Myometrial cell (primary cell): ENCODE results near the gene MTMR4. TPM values are rescaled to one million over a fixed set of nuclear protein-coding genes. Genes with fewer than 3 reads are reported as not detected.

Experiments
- total RNA-seq: library from RNA; depleted of rRNA; stranded (reverse); fragments of >200 nt; gene quantifications from 2 replicates; pipeline ENCODE4 v1.2.3, GENCODE V29; 2015

Gene MTMR4
- 23.7 and 41.5 TPM in 2 replicates for total RNA-seq

GRCh38 chr17:58513965-58514769 is at the start of gene MTMR4:
MTMR4 (minus strand) TSS chr17:58514638; CDS start chr17:58514407, 231 bp downstream.

GRCh38 chr17:58487589-58488427 is 26.6 kb downstream of the MTMR4 start, which contains the start of gene HSF5:
HSF5 (minus strand) TSS chr17:58488408; CDS start chr17:58488274, 134 bp downstream.

Other genes with a start within 250 kb of the MTMR4 start
- not detected in 2 replicates for gene MPO, start 233.7 kb downstream of the MTMR4 start, total RNA-seq
- gene TSPOAP1, start 185.8 kb downstream of the MTMR4 start, total RNA-seq = 0.18 and 0.58 TPM in 2 replicates
- gene SUPT4H1, start 162.4 kb downstream of the MTMR4 start, total RNA-seq = 53.7 and 55.6 TPM in 2 replicates
- not detected in 2 replicates for gene RNF43, start 97.1 kb downstream of the MTMR4 start, total RNA-seq
- gene HSF5, start 26.2 kb downstream of the MTMR4 start, total RNA-seq = not detected in 2 replicates
- gene TEX14, start 177.4 kb upstream of the MTMR4 start, total RNA-seq = not detected in 2 replicates
- 20.2 and 27.3 TPM in 2 replicates for gene RAD51C, start 178.0 kb upstream of the MTMR4 start, total RNA-seq
- 0.18 and 0.86 TPM in 2 replicates for gene PPM1E, start 241.2 kb upstream of the MTMR4 start, total RNA-seq